Astrocyte (in vitro differentiated cells and primary cell): ENCODE data around the gene FBN2.

ENCODE experiments used
- CTCF ChIP-seq: IDR thresholded peaks from 2 replicates; pipeline ENCODE4 v1.5.1; 2011; ENCODE audit warnings: low read depth, mild to moderate bottlenecking, inconsistent platforms, low read length, moderate library complexity; ENCODE audit not compliant: insufficient read depth
- EZH2 ChIP-seq: IDR thresholded peaks from 2 replicates; pipeline ENCODE4 v1.6.1; 2012; ENCODE audit warnings: mild to moderate bottlenecking, low read length, inconsistent platforms; ENCODE audit not compliant: insufficient read depth

GRCh38 chr5:128228521-128228920, 309.5 kb downstream of the FBN2 start:
- no peak for TF ChIP-seq EZH2
- TF ChIP-seq CTCF = no peak
